Naive thymus-derived CD4-positive, alpha-beta T cell (primary cell): ENCODE results near the gene OR13H1. TPM values are rescaled to one million over a fixed set of nuclear protein-coding genes. Genes with fewer than 3 reads are reported as not detected.
"Not testable (repeated sequence)": the region's sequence is repeated elsewhere in the genome, so short reads cannot be mapped to it uniquely, and the experiment has no call there.

ENCODE experiments used
- ATAC-seq: fragments of 150-1000 bp; cut with Tn5 transposase; 2 replicates; pipeline ENCODE4 v1.10.0; 2021; ENCODE audit warnings: mild to moderate bottlenecking, moderate library complexity
- CTCF ChIA-PET: fragments of 350-600 bp; sonication (Branson Sonifier 250); formaldehyde crosslinking; loops from one replicate; lab custom pipeline; 2021; ENCODE audit warnings: antibody characterized with exemption; lab: Charles Lee
- POLR2A ChIA-PET: fragments of 350-600 bp; sonication (Branson Sonifier 250); formaldehyde crosslinking; loops from one replicate; lab custom pipeline; 2021; ENCODE audit warnings: antibody characterized with exemption, inconsistent platforms; lab: Charles Lee
- DNase-seq, 9 donors: peaks; one replicate each; pipeline versions ENCODE4 v3.0.0 to v3.0.0-alpha.2; 2020 to 2022; ENCODE audit warnings: mixed read lengths in 1 of 9
- H3K27ac ChIP-seq: one replicate; pipeline ENCODE4 v1.7.0; 2013; ENCODE audit warnings: mild to moderate bottlenecking, low read depth, low read length, moderate library complexity
- H3K27me3 ChIP-seq, 2 donors: one replicate each; pipeline ENCODE4 v1.7.0; 2013; ENCODE audit warnings: low read length in 2 of 2, mild to moderate bottlenecking in 2 of 2, moderate library complexity in 2 of 2; ENCODE audit not compliant: control insufficient read depth in 2 of 2, insufficient read depth in 2 of 2
- H3K36me3 ChIP-seq, 3 experiments: 1 replicate in 2 of 3; 2 replicates in 1 of 3; pipeline ENCODE4 v1.7.0; 2013; ENCODE audit warnings: low read length in 3 of 3, mild to moderate bottlenecking in 3 of 3, moderate library complexity in 1 of 3; ENCODE audit not compliant: insufficient read depth in 3 of 3, control insufficient read depth in 2 of 3
- H3K4me1 ChIP-seq, 2 donors: one replicate each; pipeline ENCODE4 v1.7.0; 2013; ENCODE audit warnings: low read length in 2 of 2, mild to moderate bottlenecking in 2 of 2, moderate library complexity in 1 of 2; ENCODE audit not compliant: control insufficient read depth in 2 of 2, insufficient read depth in 2 of 2
- H3K4me3 ChIP-seq: 2 replicates; pipeline ENCODE4 v1.7.0; 2013; ENCODE audit warnings: mild to moderate bottlenecking, low read length
- H3K9me3 ChIP-seq, 3 experiments: 1 replicate in 2 of 3; 2 replicates in 1 of 3; pipeline ENCODE4 v1.7.0; 2013; ENCODE audit warnings: low read length in 3 of 3; ENCODE audit not compliant: control insufficient read depth in 2 of 3
- H3K27ac Mint-ChIP-seq, 9 donors: one replicate each; pipeline ENCODE4 v1.8.0; 2020 to 2022; ENCODE audit warnings: mixed read lengths in 9 of 9, mild to moderate bottlenecking in 8 of 9, moderate library complexity in 5 of 9, inconsistent platforms in 2 of 9
- H3K27me3 Mint-ChIP-seq, 5 donors: one replicate each; pipeline ENCODE4 v1.8.0; 2021 to 2022; ENCODE audit warnings: mixed read lengths in 5 of 5, mild to moderate bottlenecking in 1 of 5
- H3K36me3 Mint-ChIP-seq, 5 donors: one replicate each; pipeline ENCODE4 v1.8.0; 2020 to 2022; ENCODE audit warnings: mixed read lengths in 5 of 5, mild to moderate bottlenecking in 3 of 5, inconsistent platforms in 1 of 5
- H3K4me1 Mint-ChIP-seq, 7 donors: one replicate each; pipeline ENCODE4 v1.8.0; 2020 to 2022; ENCODE audit warnings: mixed read lengths in 7 of 7, mild to moderate bottlenecking in 3 of 7, inconsistent platforms in 1 of 7
- H3K4me3 Mint-ChIP-seq, 10 donors: one replicate each; pipeline ENCODE4 v1.8.0; 2020 to 2022; ENCODE audit warnings: mild to moderate bottlenecking in 10 of 10, mixed read lengths in 10 of 10, moderate library complexity in 6 of 10, inconsistent platforms in 2 of 10
- H3K9me3 Mint-ChIP-seq, 11 donors: one replicate each; pipeline ENCODE4 v1.8.0; 2020 to 2022; ENCODE audit warnings: mixed read lengths in 11 of 11, mild to moderate bottlenecking in 4 of 11, inconsistent platforms in 1 of 11, moderate library complexity in 1 of 11
- intact Hi-C, 2 donors: fragments of 100-400 bp; cut with micrococcal nuclease; formaldehyde crosslinking; loops; one replicate each; pipeline ENCODE4 v1.15.1; 2023
- polyA plus RNA-seq, 2 donors: library from polyadenylated mRNA; unstranded; fragments of 300-500 nt; fragmentation: Illumina TruSeq; gene quantifications; one replicate each; pipeline ENCODE4 v1.2.3, GENCODE V29; 2021
- total RNA-seq, 6 experiments: library from RNA in 5 of 6; stranded (reverse) in 5 of 6; gene quantifications; 1 replicate in 5 of 6; 2 replicates in 1 of 6; pipeline ENCODE4 v1.2.3 and lab custom pipeline; 2021 to 2026

OR13H1 gene
- total and polyA plus RNA-seq, 7 experiments from 2014 or later, result not detected

GRCh38 chrX:131577999-131578734 lies 34.3 kb downstream of the OR13H1 start:
- peaks cover 0 to 3% (median 0%) of the 10 kb centered on the region in 11 donors for H3K9me3 Mint-ChIP-seq
- H3K36me3 Mint-ChIP-seq, result no peaks in the 10 kb centered on the region
- no peaks in the 10 kb centered on the region for H3K4me1 ChIP-seq
- POLR2A ChIA-PET, result no interaction called here
- no peaks in the 10 kb centered on the region for H3K9me3 ChIP-seq
- no peaks in the 10 kb centered on the region for H3K36me3 ChIP-seq
- no peak overlapping the region for H3K27ac ChIP-seq
- ATAC-seq (no peak), DNase-seq (no peak)
- H3K27me3 Mint-ChIP-seq, result peaks cover 0 to 19% (median 9%) of the 10 kb centered on the region in 5 donors
- no peak overlapping the region for H3K27ac Mint-ChIP-seq
- H3K4me1 Mint-ChIP-seq, result no peaks in the 10 kb centered on the region
- CTCF ChIA-PET, result no interaction called here
- H3K4me3 Mint-ChIP-seq, result no peak overlapping the region
- H3K27me3 ChIP-seq, result no peaks in the 10 kb centered on the region
- intact Hi-C loops, result no loop called here
- no peak overlapping the region for H3K4me3 ChIP-seq

GRCh38 chrX:131578735-131579367 lies 35.0 kb downstream of the OR13H1 start:
- H3K9me3 ChIP-seq, H3K36me3 ChIP-seq, H3K4me1 Mint-ChIP-seq, H3K4me3 Mint-ChIP-seq, H3K27ac Mint-ChIP-seq, DNase-seq, H3K36me3 Mint-ChIP-seq, H3K27me3 ChIP-seq, H3K27ac ChIP-seq, H3K4me3 ChIP-seq, H3K4me1 ChIP-seq, intact Hi-C loops, POLR2A ChIA-PET, ATAC-seq, H3K9me3 Mint-ChIP-seq, CTCF ChIA-PET: not testable (repeated sequence)
- H3K27me3 Mint-ChIP-seq, result peaks cover 0 to 12% (median 2%) of the 10 kb centered on the region in 5 donors

GRCh38 chrX:131588995-131589394 lies 45.1 kb downstream of the OR13H1 start:
- H3K27ac ChIP-seq, result no peak overlapping the region
- CTCF ChIA-PET, result no interaction called here
- no peak overlapping the region for H3K27ac Mint-ChIP-seq
- no peaks in the 10 kb centered on the region for H3K27me3 ChIP-seq
- DNase-seq (no peak), ATAC-seq (no peak)
- H3K4me3 Mint-ChIP-seq, result no peak overlapping the region
- no peak overlapping the region for H3K4me3 ChIP-seq
- H3K36me3 ChIP-seq, result no peaks in the 10 kb centered on the region
- no peaks in the 10 kb centered on the region for H3K9me3 ChIP-seq
- H3K4me1 Mint-ChIP-seq, result no peaks in the 10 kb centered on the region
- intact Hi-C loops, result no loop called here
- H3K9me3 Mint-ChIP-seq, result no peaks in the 10 kb centered on the region
- POLR2A ChIA-PET, result no interaction called here
- H3K4me1 ChIP-seq, result no peaks in the 10 kb centered on the region
- H3K27me3 Mint-ChIP-seq, result peaks cover 0 to 6% (median 0%) of the 10 kb centered on the region in 5 donors
- H3K36me3 Mint-ChIP-seq, result no peaks in the 10 kb centered on the region
